GM21528 (cell line): ENCODE results near the gene ZCCHC3.
A peak's percentile ranks its signal among the peaks of the same experiment; 100 is the strongest.

Experiments
- ATAC-seq: cut with Tn5 transposase; IDR thresholded peaks from one replicate; pipeline ENCODE4 v1.9.1; 2021; ENCODE audit warnings: mild to moderate bottlenecking, moderate library complexity; ENCODE audit not compliant: unreplicated experiment, low FRiP score

ZCCHC3 gene

GRCh38 chr20:310645-311044 is 13.3 kb downstream of the ZCCHC3 start:
- ATAC-seq = no peak

GRCh38 chr20:311609-312008 is 14.2 kb downstream of the ZCCHC3 start:
- no peak for ATAC-seq

- no peak for ATAC-seq
These were observed 14.7 kb downstream of the ZCCHC3 start for GRCh38 chr20:312067-312466.

- no peak for ATAC-seq
These were observed 15.5 kb downstream of the ZCCHC3 start for GRCh38 chr20:312866-313265.

GRCh38 chr20:313402-313801 is 16.0 kb downstream of the ZCCHC3 start:
- no peak for ATAC-seq

GRCh38 chr20:313948-314347 is 16.6 kb downstream of the ZCCHC3 start:
- no peak for ATAC-seq

GRCh38 chr20:316316-317068 is 19.1 kb downstream of the ZCCHC3 start:
- ATAC-seq = no peak

GRCh38 chr20:324177-325044 is 27.0 kb downstream of the ZCCHC3 start:
- ATAC-seq = peak; percentile 47

- peak; percentile 64 for ATAC-seq
These were observed 27.9 kb downstream of the ZCCHC3 start, which contains the start of gene SOX12 for GRCh38 chr20:325045-325888. Gene SOX12 (plus strand): TSS chr20:325552. CDS start chr20:325925, 373 bp downstream.

- ATAC-seq = peak; percentile 10
These were observed 28.7 kb downstream of the ZCCHC3 start for GRCh38 chr20:325889-326644.

GRCh38 chr20:326645-327185 is 29.3 kb downstream of the ZCCHC3 start:
- ATAC-seq = no peak

GRCh38 chr20:327186-328026 is 30.0 kb downstream of the ZCCHC3 start:
- ATAC-seq = no peak

- no peak for ATAC-seq
These were observed 30.9 kb downstream of the ZCCHC3 start for GRCh38 chr20:328027-328974.

GRCh38 chr20:328975-329695 is 31.8 kb downstream of the ZCCHC3 start:
- no peak for ATAC-seq

- no peak for ATAC-seq
These were observed 32.5 kb downstream of the ZCCHC3 start for GRCh38 chr20:329851-330232.

GRCh38 chr20:330233-331149 is 33.1 kb downstream of the ZCCHC3 start:
- ATAC-seq = no peak
